Measurements from ENCODE around the gene PAK6. TPM values are rescaled to one million over a fixed set of nuclear protein-coding genes. Genes with fewer than 3 reads are reported as not detected.

Gene PAK6
- total RNA-seq, 1 experiment from 2014 or later, result 0.17 TPM

Other genes starting within 250 kb of the PAK6 start
- 337 and 421 TPM in 2 replicates for gene SRP14, start 199.9 kb upstream of the PAK6 start, total RNA-seq (2014; rRNA removed; shearing (Covaris generic))
- gene BMF, start 130.2 kb upstream of the PAK6 start, total RNA-seq (2014; rRNA removed; shearing (Covaris generic)), result 0.83 and 1.8 TPM in 2 replicates
- gene BUB1B, start 78.0 kb upstream of the PAK6 start, total RNA-seq (2014; rRNA removed; shearing (Covaris generic)), result 73.0 and 82.1 TPM in 2 replicates
- not detected in 2 replicates for gene ANKRD63, start 44.0 kb downstream of the PAK6 start, total RNA-seq (2014; rRNA removed; shearing (Covaris generic))
- not detected in 2 replicates for gene PLCB2, start 68.9 kb downstream of the PAK6 start, total RNA-seq (2014; rRNA removed; shearing (Covaris generic))
- gene INAFM2, start 84.6 kb downstream of the PAK6 start, total RNA-seq (2014; rRNA removed; shearing (Covaris generic)), result 12.7 and 14.7 TPM in 2 replicates
- 4.4 and 12.1 TPM in 2 replicates for gene CCDC9B, start 101.9 kb downstream of the PAK6 start, total RNA-seq (2014; rRNA removed; shearing (Covaris generic))
- gene PHGR1, start 112.0 kb downstream of the PAK6 start, total RNA-seq (2014; rRNA removed; shearing (Covaris generic)), result not detected in 2 replicates
- 0.19 and 0.36 TPM in 2 replicates for gene DISP2, start 119.2 kb downstream of the PAK6 start, total RNA-seq (2014; rRNA removed; shearing (Covaris generic))
- 117 and 130 TPM in 2 replicates for gene KNSTRN, start 143.7 kb downstream of the PAK6 start, total RNA-seq (2014; rRNA removed; shearing (Covaris generic))
- 10.8 and 20.7 TPM in 2 replicates for gene IVD, start 166.7 kb downstream of the PAK6 start, total RNA-seq (2014; rRNA removed; shearing (Covaris generic))
- gene BAHD1, start 201.9 kb downstream of the PAK6 start, total RNA-seq (2014; rRNA removed; shearing (Covaris generic)), result 11.2 and 14.0 TPM in 2 replicates
- gene CHST14, start 231.9 kb downstream of the PAK6 start, total RNA-seq (2014; rRNA removed; shearing (Covaris generic)), result 39.0 and 49.1 TPM in 2 replicates

Measured in A172 (cell line).